COLO829 (cell line): ENCODE data around the gene RTRAF.

Experiments
- DNase-seq: peaks from one replicate; pipeline ENCODE4 v3.0.0; 2012; ENCODE audit warnings: low spot score

Gene RTRAF

GRCh38 chr14:52020866-52021717 lies 31.7 kb downstream of the RTRAF start:
- DNase-seq: no peak

- no peak for DNase-seq
Observed at GRCh38 chr14:52021957-52022600, 32.7 kb downstream of the RTRAF start.

DNA sequence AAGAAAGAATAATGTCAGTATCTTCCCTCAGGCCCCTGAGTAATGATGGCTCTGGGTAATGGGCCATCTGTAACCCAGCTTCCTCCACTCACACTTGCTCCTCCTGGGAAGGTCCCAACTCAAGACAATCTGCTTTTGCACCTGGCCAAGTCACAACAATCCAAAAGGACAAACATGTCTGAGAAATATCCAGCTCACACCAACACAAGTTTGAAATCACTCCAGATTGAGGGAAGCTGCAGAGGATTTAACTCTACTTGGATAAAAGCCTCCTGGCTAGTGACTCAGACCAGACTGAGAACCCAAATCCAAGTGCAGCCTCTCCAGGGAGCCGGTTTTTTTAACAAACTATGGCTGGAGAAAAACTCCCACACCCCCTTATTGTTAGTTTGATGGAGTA lies 34.2 kb downstream of the RTRAF start:
- DNase-seq: no peak

DNA sequence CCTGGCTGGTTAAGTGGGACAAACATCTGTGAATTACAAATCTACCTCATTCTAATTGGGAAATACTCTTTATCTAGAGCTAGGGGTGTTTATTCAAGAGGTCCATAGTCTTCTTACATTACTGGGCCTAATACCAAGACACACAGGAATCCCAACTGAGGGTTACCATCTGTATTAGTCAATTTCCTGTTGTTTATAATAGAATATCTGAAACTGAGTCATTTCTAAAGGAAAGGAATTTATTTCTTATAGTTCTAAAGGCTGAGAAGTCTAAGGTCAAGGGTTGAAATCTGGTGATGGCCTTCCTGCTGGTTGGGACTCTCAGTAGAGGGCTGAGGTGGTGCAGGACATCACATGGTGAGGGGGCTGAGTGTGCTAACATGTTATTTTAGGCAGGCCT lies 36.0 kb downstream of the RTRAF start:
- no peak for DNase-seq

DNA sequence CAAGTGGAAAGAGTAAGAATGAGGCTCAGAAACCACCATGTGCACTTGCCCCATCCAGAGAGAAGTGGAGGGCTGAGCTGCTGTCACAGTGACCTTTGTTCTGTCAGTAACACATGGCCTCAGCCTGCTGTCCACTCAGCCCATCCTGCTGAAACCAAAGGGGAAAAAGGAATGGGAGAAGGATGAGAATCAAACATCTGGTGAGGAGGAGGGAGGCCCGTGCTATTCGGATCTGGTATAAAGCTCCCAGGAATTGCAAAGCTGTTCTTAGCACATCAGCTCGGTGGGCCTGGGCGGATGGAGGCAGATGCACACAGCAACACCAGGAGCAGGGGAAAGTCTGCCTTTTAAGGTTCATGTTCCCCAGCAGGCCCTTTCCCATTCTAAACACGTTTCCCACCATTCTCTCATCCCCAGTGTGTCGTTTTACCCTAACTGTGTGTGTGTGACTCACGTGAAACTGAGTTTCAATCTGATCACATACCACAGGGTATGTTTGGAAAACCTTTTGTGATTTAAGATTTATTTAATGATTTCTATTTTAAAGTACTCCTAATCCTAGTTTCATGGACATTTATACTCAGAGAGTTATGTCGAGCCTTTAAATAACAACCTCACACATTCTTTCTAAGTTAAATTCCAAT lies 36.8 kb downstream of the RTRAF start:
- no peak for DNase-seq

DNA sequence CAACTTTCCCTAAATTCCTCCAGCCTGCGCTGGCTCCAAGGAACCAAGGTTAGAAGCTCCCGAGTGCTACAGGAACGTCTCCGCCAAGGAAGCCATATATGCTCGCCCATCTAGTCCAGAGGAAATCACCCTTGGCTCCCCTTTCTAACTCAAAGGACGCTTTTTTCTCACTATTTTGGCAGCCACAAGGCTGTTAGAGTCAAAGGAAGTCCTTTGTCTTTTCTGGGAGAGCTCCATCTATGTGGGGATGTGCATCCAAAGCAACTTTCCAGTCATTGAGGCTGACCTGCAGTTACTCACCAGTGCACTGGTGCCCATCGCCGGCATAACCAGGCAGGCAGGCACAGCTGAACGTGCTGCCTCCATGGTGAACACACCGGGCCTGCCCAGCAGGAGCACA lies 37.6 kb downstream of the RTRAF start:
- DNase-seq: peak; percentile 28

- DNase-seq: no peak
Observed at GRCh38 chr14:52029881-52030280, 40.5 kb downstream of the RTRAF start.

DNA sequence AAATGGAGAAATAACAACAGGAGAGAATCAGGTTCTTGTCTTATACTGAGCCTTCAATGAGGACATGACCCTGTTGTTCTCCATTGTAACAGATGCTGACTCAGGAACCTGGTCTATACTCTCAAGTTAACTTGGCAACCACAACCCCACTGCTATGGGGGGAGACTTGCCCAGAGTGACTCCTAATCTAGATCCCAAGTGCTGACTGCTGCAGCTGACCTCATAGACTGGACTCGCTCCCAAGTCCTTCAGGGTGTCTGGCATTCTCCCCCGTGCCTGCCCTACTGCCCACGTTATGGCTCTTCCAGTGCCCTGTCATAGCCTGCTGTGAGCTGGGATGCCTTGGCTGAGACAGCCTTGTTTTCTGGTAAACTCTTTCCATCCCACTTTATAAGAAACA lies 42.4 kb downstream of the RTRAF start:
- no peak for DNase-seq

DNA sequence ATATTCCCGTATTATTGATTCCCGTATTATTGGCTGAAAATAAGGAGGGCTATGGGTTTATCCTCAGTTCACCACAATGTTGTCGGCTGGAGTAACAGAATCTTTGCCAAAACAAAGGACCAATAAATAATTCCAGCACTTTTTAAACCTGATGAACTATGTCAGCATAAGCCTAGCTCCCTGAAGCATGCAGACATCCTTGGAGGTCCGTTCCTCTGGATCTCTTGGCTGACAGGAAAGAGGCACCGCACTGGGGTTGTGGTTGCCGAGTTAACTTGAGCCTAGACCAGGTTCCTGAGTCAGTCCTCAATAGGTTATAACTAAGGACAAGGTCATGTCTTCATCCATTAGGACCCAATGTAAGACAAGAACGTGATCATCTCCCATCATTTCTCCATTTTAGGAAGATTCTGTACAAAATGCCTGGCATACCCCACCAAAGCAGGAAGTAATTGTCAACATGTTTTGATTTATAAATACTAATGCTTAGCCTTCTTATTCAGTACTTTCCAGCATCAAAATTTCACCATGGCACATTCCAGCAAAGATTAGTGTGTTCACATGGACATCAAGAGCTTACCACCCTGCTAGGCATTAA lies 43.0 kb downstream of the RTRAF start:
- no peak for DNase-seq

DNA sequence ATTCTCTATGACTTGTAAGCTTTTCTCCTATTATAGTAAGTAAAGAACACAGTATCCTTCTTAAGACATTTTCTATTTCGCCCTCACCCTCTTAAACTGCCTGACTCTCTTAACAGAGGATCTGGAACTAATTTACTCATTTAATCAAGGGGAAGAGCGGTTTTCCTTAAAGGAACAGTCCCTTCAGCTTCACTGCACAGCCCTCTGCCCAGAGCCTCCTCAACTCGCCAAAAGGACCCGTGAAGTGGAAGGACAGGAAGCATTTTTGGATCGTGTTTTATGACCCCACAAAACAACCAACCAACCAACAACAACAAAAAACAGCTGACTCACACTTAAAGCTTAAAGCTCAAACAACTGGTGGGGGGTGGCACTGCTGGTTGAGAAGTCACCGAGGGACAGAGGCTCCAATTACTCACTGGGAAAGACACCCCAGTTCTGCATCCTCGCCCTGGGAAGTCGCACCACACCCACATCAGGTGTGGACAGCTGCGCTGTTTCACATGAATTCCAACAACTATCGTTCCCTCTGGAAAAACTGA lies 43.8 kb downstream of the RTRAF start:
- no peak for DNase-seq

DNA sequence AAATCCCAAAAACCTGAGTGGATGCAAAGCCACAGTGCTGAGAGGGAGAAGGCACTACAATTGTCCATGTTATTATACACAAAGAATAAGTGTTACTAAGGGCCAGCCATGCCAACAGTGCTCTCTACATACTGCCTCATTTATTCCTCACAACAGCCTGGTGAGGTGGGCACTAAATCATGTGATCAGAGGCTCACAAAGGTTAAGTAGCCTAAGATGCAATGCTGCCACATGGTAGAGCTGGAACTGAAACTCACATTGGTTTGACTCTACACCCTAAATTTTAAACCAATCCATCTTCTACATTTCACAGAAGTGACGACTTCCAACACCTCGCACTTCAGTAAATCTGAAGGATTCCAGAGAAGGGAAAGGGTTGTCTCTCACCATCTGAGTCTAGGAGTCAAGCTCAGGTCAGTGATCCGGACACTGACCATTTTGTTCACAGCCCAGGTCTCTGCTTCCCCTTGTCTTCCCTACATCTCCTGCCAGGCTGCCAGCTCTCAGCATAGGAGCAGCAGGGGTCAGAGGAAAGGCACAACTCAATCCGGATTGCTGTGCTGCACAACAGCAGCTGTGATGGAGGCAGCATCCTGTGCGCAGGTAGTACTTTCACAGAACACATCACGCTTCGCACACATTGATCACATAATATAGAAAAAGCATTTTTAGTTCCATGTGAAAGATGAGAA lies 49.9 kb downstream of the RTRAF start:
- no peak for DNase-seq

- DNase-seq: no peak
Observed at GRCh38 chr14:52040598-52040997, 51.3 kb downstream of the RTRAF start.

GRCh38 chr14:52042371-52043289 lies 53.3 kb downstream of the RTRAF start:
- no peak for DNase-seq

DNA sequence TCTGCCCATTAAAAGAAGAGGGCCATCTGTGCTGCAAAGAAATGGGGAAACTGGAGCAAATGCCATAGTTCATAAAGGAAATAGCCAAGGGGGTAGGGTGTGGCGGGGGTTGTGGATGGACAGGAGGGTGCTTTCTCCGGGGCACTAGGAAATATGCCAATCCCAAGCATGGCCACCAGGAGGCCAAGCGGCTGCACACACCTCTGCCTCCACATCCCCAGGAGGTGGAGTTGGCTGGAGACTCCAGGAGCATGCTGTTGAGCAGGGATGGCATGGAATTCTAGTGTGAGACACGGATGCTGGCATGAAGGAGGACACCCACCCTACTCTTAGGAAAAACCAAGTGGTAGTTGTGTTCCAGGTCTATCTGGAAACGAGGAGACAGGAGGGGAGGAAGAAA lies 54.3 kb downstream of the RTRAF start:
- DNase-seq: peak; percentile 65

GRCh38 chr14:52044791-52045522 lies 55.6 kb downstream of the RTRAF start:
- DNase-seq: no peak

- DNase-seq: no peak
Observed at GRCh38 chr14:52046376-52046917, 57.1 kb downstream of the RTRAF start.

- DNase-seq: no peak
Observed at GRCh38 chr14:52048116-52048515, 58.8 kb downstream of the RTRAF start.

DNA sequence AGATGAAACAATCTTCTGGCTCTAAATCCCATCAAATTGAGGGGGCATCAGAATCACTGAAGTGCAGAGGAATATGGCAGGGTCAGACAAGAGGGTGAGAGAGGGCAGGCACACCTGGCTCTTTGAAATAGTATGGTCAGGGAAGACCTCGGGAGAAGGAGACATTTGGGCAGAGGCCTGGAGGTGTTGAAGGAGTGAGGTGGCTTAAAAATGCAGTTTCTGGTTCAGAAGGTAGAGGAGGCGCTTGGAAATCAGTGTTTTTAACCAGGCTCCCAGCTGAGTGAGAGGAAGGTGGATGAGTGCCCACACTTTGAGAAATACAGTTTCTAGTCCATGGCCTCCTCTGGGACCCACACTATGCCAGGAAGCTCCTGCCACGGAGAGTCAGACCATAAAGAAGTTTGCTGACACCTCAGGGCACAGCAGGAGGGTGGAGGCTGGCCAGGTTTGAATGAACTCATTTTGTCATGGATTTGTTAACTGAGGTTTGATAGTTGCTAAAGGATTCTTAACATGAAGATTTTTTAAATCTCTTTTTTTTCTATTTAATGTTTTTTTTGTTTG lies 59.4 kb downstream of the RTRAF start:
- DNase-seq: no peak

- DNase-seq: no peak
Observed at GRCh38 chr14:52049271-52049670, 59.9 kb downstream of the RTRAF start.
